Colonic mucosa (tissue), 4 donors: ENCODE measurements around the gene ATP7B. TPM values are rescaled to one million over a fixed set of nuclear protein-coding genes. Genes with fewer than 3 reads are reported as not detected.

Experiments
- DNase-seq: peaks from one replicate; pipeline ENCODE4 v3.0.0-alpha.2; 2020
- H3K27ac ChIP-seq: fragments of 200-600 bp; one replicate; pipeline ENCODE4 v1.8.0; 2021
- H3K27me3 ChIP-seq: fragments of 200-600 bp; one replicate; pipeline ENCODE4 v1.8.0; 2021
- H3K36me3 ChIP-seq: fragments of 200-600 bp; one replicate; pipeline ENCODE4 v1.8.0; 2021
- H3K4me1 ChIP-seq: fragments of 200-600 bp; one replicate; pipeline ENCODE4 v1.8.0; 2021; ENCODE audit warnings: mild to moderate bottlenecking
- H3K4me3 ChIP-seq: fragments of 200-600 bp; one replicate; pipeline ENCODE4 v1.8.0; 2021
- H3K9ac ChIP-seq, 2 donors: one replicate each; pipeline ENCODE4 v1.7.0; 2013; ENCODE audit warnings: control low read depth in 2 of 2, low read depth in 2 of 2, low read length in 2 of 2
- H3K9me3 ChIP-seq: fragments of 200-600 bp; one replicate; pipeline ENCODE4 v1.8.0; 2021
- CTCF ChIP-seq: fragments of 200-600 bp; IDR thresholded peaks from one replicate; pipeline ENCODE4 v1.8.0; 2022; ENCODE audit warnings: antibody characterized with exemption, mild to moderate bottlenecking
- intact Hi-C: fragments of 100-400 bp; cut with DNase I; formaldehyde crosslinking; loops from one replicate; pipeline ENCODE4 v1.14.1; 2022
- total RNA-seq, 2 donors: library from RNA; stranded (reverse); fragmentation: NEBNext Ultra II Directional in 1 of 2; extraction: Animal tissue kit (Norgen Biotek cat#: 25700) in 1 of 2; gene quantifications; one replicate each; pipeline ENCODE4 v1.2.1, GENCODE V29; 2021
- donor health status: healthy.
- donor health status: DM: no; HTN: no; CAD: no.
- donor health status: DM: no; HTN: no; CAD: no.

Gene ATP7B
- total RNA-seq, 2 donors from 2014 or later = 14.0 to 18.8 TPM

- Histone ChIP-seq H3K4me3 (no peak overlapping the region), H3K27me3 (no peaks in the 10 kb centered on the region), H3K36me3 (no peaks in the 10 kb centered on the region), H3K9me3 (no peaks in the 10 kb centered on the region), H3K9ac (no peak overlapping the region), H3K4me1 (no peaks in the 10 kb centered on the region), H3K27ac (no peak overlapping the region)
- intact Hi-C loops = no loop called here
- DNase-seq = no peak
- no peak for TF ChIP-seq CTCF
Observed at GRCh38 chr13:51922771-51923480, 88.3 kb downstream of the ATP7B start.

GRCh38 chr13:51921790-51922740, 89.2 kb downstream of the ATP7B start:
- Histone ChIP-seq H3K4me1 (no peaks in the 10 kb centered on the region), H3K9me3 (no peaks in the 10 kb centered on the region), H3K4me3 (no peak overlapping the region), H3K27me3 (no peaks in the 10 kb centered on the region), H3K27ac (no peak overlapping the region), H3K9ac (no peak overlapping the region), H3K36me3 (no peaks in the 10 kb centered on the region)
- intact Hi-C loops = no loop called here
- DNase-seq = no peak
- no peak for TF ChIP-seq CTCF

- intact Hi-C loops = no loop called here
- H3K4me1 ChIP-seq = no peaks in the 10 kb centered on the region
- no peaks in the 10 kb centered on the region for H3K27me3 ChIP-seq
- H3K27ac ChIP-seq = no peak overlapping the region
- no peaks in the 10 kb centered on the region for H3K36me3 ChIP-seq
- no peak for TF ChIP-seq CTCF
- no peak overlapping the region for H3K9ac ChIP-seq
- H3K9me3 ChIP-seq = no peaks in the 10 kb centered on the region
- H3K4me3 ChIP-seq = no peak overlapping the region
- DNase-seq = no peak
Observed at GRCh38 chr13:51920786-51921185, 90.5 kb downstream of the ATP7B start.

GRCh38 chr13:51920267-51920666, 91.0 kb downstream of the ATP7B start:
- Histone ChIP-seq H3K4me3 (no peak overlapping the region), H3K9ac (no peak overlapping the region), H3K36me3 (no peaks in the 10 kb centered on the region), H3K27me3 (no peaks in the 10 kb centered on the region), H3K4me1 (no peaks in the 10 kb centered on the region), H3K27ac (no peak overlapping the region), H3K9me3 (no peaks in the 10 kb centered on the region)
- intact Hi-C loops = no loop called here
- no peak for DNase-seq
- TF ChIP-seq CTCF = no peak

- no peak for TF ChIP-seq CTCF
- no peak overlapping the region for H3K9ac ChIP-seq
- no peaks in the 10 kb centered on the region for H3K4me1 ChIP-seq
- intact Hi-C loops = no loop called here
- DNase-seq = no peak
- no peaks in the 10 kb centered on the region for H3K9me3 ChIP-seq
- H3K4me3 ChIP-seq = no peak overlapping the region
- H3K36me3 ChIP-seq = no peaks in the 10 kb centered on the region
- H3K27me3 ChIP-seq = no peaks in the 10 kb centered on the region
- no peak overlapping the region for H3K27ac ChIP-seq
Observed at GRCh38 chr13:51919531-51919930, 91.7 kb downstream of the ATP7B start.
